ENCODE results near the gene UNC79. TPM values are rescaled to one million over a fixed set of nuclear protein-coding genes. Genes with fewer than 3 reads are reported as not detected.
A peak's percentile ranks its signal among the peaks of the same experiment; 100 is the strongest.

The UNC79 gene
- total RNA-seq, 1 experiment from 2014 or later, result not detected

- DNase-seq, result no peak
- H3K9me3 ChIP-seq, result no peaks in the 10 kb centered on the region
- no peak overlapping the region for H3K4me3 ChIP-seq
- no peaks in the 10 kb centered on the region for H3K36me3 ChIP-seq
- H3K27me3 ChIP-seq, result no peaks in the 10 kb centered on the region
Observed at GRCh38 chr14:93705513-93706156, 274.9 kb downstream of the UNC79 start.

- no peak for DNase-seq
- H3K36me3 ChIP-seq, result no peaks in the 10 kb centered on the region
- no peaks in the 10 kb centered on the region for H3K9me3 ChIP-seq
- H3K27me3 ChIP-seq, result no peaks in the 10 kb centered on the region
- H3K4me3 ChIP-seq, result no peak overlapping the region
Observed at GRCh38 chr14:93706360-93706955, 275.7 kb downstream of the UNC79 start.

GRCh38 chr14:93707475-93707874, 276.7 kb downstream of the UNC79 start:
- Histone ChIP-seq H3K36me3 (no peaks in the 10 kb centered on the region), H3K27me3 (no peaks in the 10 kb centered on the region), H3K9me3 (no peaks in the 10 kb centered on the region), H3K4me3 (no peak overlapping the region)
- no peak for DNase-seq

GRCh38 chr14:93708311-93708734, 277.6 kb downstream of the UNC79 start:
- Histone ChIP-seq H3K27me3 (no peaks in the 10 kb centered on the region), H3K36me3 (no peaks in the 10 kb centered on the region), H3K9me3 (no peaks in the 10 kb centered on the region), H3K4me3 (no peak overlapping the region)
- DNase-seq, result no peak

GRCh38 chr14:93708800-93709199, 278.1 kb downstream of the UNC79 start:
- H3K4me3 ChIP-seq, result no peak overlapping the region
- no peaks in the 10 kb centered on the region for H3K9me3 ChIP-seq
- no peaks in the 10 kb centered on the region for H3K27me3 ChIP-seq
- no peaks in the 10 kb centered on the region for H3K36me3 ChIP-seq
- DNase-seq, result no peak

- Histone ChIP-seq H3K27me3 (no peaks in the 10 kb centered on the region), H3K36me3 (no peaks in the 10 kb centered on the region), H3K4me3 (no peak overlapping the region), H3K9me3 (no peaks in the 10 kb centered on the region)
- DNase-seq, result no peak
Observed at GRCh38 chr14:93709249-93709648, 278.5 kb downstream of the UNC79 start.

- H3K36me3 ChIP-seq, result no peaks in the 10 kb centered on the region
- no peaks in the 10 kb centered on the region for H3K27me3 ChIP-seq
- H3K4me3 ChIP-seq, result no peak overlapping the region
- no peaks in the 10 kb centered on the region for H3K9me3 ChIP-seq
- no peak for DNase-seq
Observed at GRCh38 chr14:93712079-93712837, 281.5 kb downstream of the UNC79 start.

GRCh38 chr14:93712838-93713724, 282.3 kb downstream of the UNC79 start:
- no peaks in the 10 kb centered on the region for H3K36me3 ChIP-seq

GRCh38 chr14:93713726-93714405, 283.1 kb downstream of the UNC79 start:
- DNase-seq, result no peak
- Histone ChIP-seq H3K9me3 (no peaks in the 10 kb centered on the region), H3K36me3 (no peaks in the 10 kb centered on the region), H3K4me3 (no peak overlapping the region), H3K27me3 (no peaks in the 10 kb centered on the region)

More at GRCh38 chr14:93712838-93713724, 282.3 kb downstream of the UNC79 start:
- Histone ChIP-seq H3K4me3 (no peak overlapping the region), H3K9me3 (no peaks in the 10 kb centered on the region), H3K27me3 (no peaks in the 10 kb centered on the region)
- peak; percentile 49 for DNase-seq

GRCh38 chr14:93714605-93715004, 283.9 kb downstream of the UNC79 start:
- Histone ChIP-seq H3K27me3 (no peaks in the 10 kb centered on the region), H3K9me3 (no peaks in the 10 kb centered on the region), H3K36me3 (no peaks in the 10 kb centered on the region), H3K4me3 (no peak overlapping the region)
- no peak for DNase-seq

- Histone ChIP-seq H3K27me3 (no peaks in the 10 kb centered on the region), H3K36me3 (no peaks in the 10 kb centered on the region), H3K9me3 (no peaks in the 10 kb centered on the region), H3K4me3 (no peak overlapping the region)
- no peak for DNase-seq
Observed at GRCh38 chr14:93715279-93715927, 284.7 kb downstream of the UNC79 start.

GRCh38 chr14:93716002-93716745, 285.4 kb downstream of the UNC79 start:
- Histone ChIP-seq H3K9me3 (no peaks in the 10 kb centered on the region), H3K36me3 (no peaks in the 10 kb centered on the region), H3K4me3 (no peak overlapping the region), H3K27me3 (no peaks in the 10 kb centered on the region)
- DNase-seq, result no peak

- no peaks in the 10 kb centered on the region for H3K9me3 ChIP-seq
- H3K27me3 ChIP-seq, result no peaks in the 10 kb centered on the region
- no peak for DNase-seq
- no peaks in the 10 kb centered on the region for H3K36me3 ChIP-seq
- no peak overlapping the region for H3K4me3 ChIP-seq
Observed at GRCh38 chr14:93716746-93717667, 286.3 kb downstream of the UNC79 start.

- Histone ChIP-seq H3K4me3 (no peak overlapping the region), H3K9me3 (no peaks in the 10 kb centered on the region), H3K36me3 (no peaks in the 10 kb centered on the region), H3K27me3 (no peaks in the 10 kb centered on the region)
- no peak for DNase-seq
Observed at GRCh38 chr14:93717668-93718320, 287.1 kb downstream of the UNC79 start.

Measured in MG63 (cell line).